ENCODE data around the gene DAPK1. TPM values are rescaled to one million over a fixed set of nuclear protein-coding genes. Genes with fewer than 3 reads are reported as not detected.

The DAPK1 gene
- total RNA-seq, 2 experiments from 2014 or later: 0.29 to 0.47 TPM

- H3K9me3 Mint-ChIP-seq (ENCODE audit: insufficient read depth): no peaks in the 10 kb centered on the region
- peak; percentile 77 for ATAC-seq
- ChIA-PET POLR2A (no interaction called here), CTCF (no interaction called here)
- H3K27me3 Mint-ChIP-seq (ENCODE audit: low read depth): no peaks in the 10 kb centered on the region
- no peak overlapping the region for H3K27ac Mint-ChIP-seq
- H3K4me3 Mint-ChIP-seq: peak overlapping the region; percentile 40
- H3K4me1 Mint-ChIP-seq (ENCODE audit: low read depth): peaks cover 24% of the 10 kb centered on the region
- H3K36me3 Mint-ChIP-seq (ENCODE audit: low read depth): no peaks in the 10 kb centered on the region
- DNase-seq: no peak
Measured at GRCh38 chr9:87708986-87709728, 211.5 kb downstream of the DAPK1 start.

- H3K27me3 Mint-ChIP-seq (ENCODE audit: low read depth): no peaks in the 10 kb centered on the region
- CTCF ChIA-PET: interaction anchor here (0.6 kb wide), 1 partner anchor 14 kb away, joined by 3 read pairs; no protein-coding TSS in a partner anchor
- DNase-seq: no peak
Measured at GRCh38 chr9:87710443-87710842, 212.8 kb downstream of the DAPK1 start.

GRCh38 chr9:87711857-87712800 is 214.5 kb downstream of the DAPK1 start:
- ChIA-PET POLR2A (no interaction called here), CTCF (no interaction called here)
- Mint-ChIP-seq H3K4me3 (no peak overlapping the region), H3K4me1 (ENCODE audit: low read depth) (peaks cover 24% of the 10 kb centered on the region), H3K27ac (no peak overlapping the region), H3K9me3 (ENCODE audit: insufficient read depth) (no peaks in the 10 kb centered on the region), H3K27me3 (ENCODE audit: low read depth) (no peaks in the 10 kb centered on the region), H3K36me3 (ENCODE audit: low read depth) (no peaks in the 10 kb centered on the region)
- ATAC-seq (no peak), DNase-seq (no peak)

More at GRCh38 chr9:87710443-87710842, 212.8 kb downstream of the DAPK1 start:
- Mint-ChIP-seq H3K9me3 (ENCODE audit: insufficient read depth) (no peaks in the 10 kb centered on the region), H3K36me3 (ENCODE audit: low read depth) (no peaks in the 10 kb centered on the region), H3K4me3 (no peak overlapping the region), H3K27ac (no peak overlapping the region), H3K4me1 (ENCODE audit: low read depth) (peaks cover 24% of the 10 kb centered on the region)
- ATAC-seq: no peak
- POLR2A ChIA-PET: no interaction called here

GRCh38 chr9:87712801-87713277 is 215.2 kb downstream of the DAPK1 start:
- Mint-ChIP-seq H3K36me3 (ENCODE audit: low read depth) (no peaks in the 10 kb centered on the region), H3K4me3 (no peak overlapping the region), H3K9me3 (ENCODE audit: insufficient read depth) (no peaks in the 10 kb centered on the region), H3K27ac (no peak overlapping the region), H3K4me1 (ENCODE audit: low read depth) (peaks cover 23% of the 10 kb centered on the region), H3K27me3 (ENCODE audit: low read depth) (peaks cover 3% of the 10 kb centered on the region)
- CTCF ChIA-PET: no interaction called here
- ATAC-seq (no peak), DNase-seq (no peak)
- POLR2A ChIA-PET: no interaction called here

GRCh38 chr9:87713278-87713987 is 215.8 kb downstream of the DAPK1 start:
- DNase-seq (no peak), ATAC-seq (no peak)
- POLR2A ChIA-PET: no interaction called here
- Mint-ChIP-seq H3K4me3 (no peak overlapping the region), H3K27me3 (ENCODE audit: low read depth) (peaks cover 8% of the 10 kb centered on the region), H3K36me3 (ENCODE audit: low read depth) (no peaks in the 10 kb centered on the region), H3K27ac (no peak overlapping the region), H3K4me1 (ENCODE audit: low read depth) (peaks cover 19% of the 10 kb centered on the region), H3K9me3 (ENCODE audit: insufficient read depth) (no peaks in the 10 kb centered on the region)
- CTCF ChIA-PET: no interaction called here

GRCh38 chr9:87713988-87714330 is 216.3 kb downstream of the DAPK1 start:
- Mint-ChIP-seq H3K4me1 (ENCODE audit: low read depth) (peaks cover 14% of the 10 kb centered on the region), H3K27me3 (ENCODE audit: low read depth) (peaks cover 9% of the 10 kb centered on the region), H3K4me3 (no peak overlapping the region), H3K27ac (no peak overlapping the region), H3K36me3 (ENCODE audit: low read depth) (no peaks in the 10 kb centered on the region), H3K9me3 (ENCODE audit: insufficient read depth) (no peaks in the 10 kb centered on the region)
- POLR2A ChIA-PET: no interaction called here
- ATAC-seq: no peak
- no peak for DNase-seq
- CTCF ChIA-PET: no interaction called here

- Mint-ChIP-seq H3K27ac (no peak overlapping the region), H3K27me3 (ENCODE audit: low read depth) (peaks cover 9% of the 10 kb centered on the region), H3K4me3 (no peak overlapping the region), H3K4me1 (ENCODE audit: low read depth) (peaks cover 6% of the 10 kb centered on the region), H3K36me3 (ENCODE audit: low read depth) (no peaks in the 10 kb centered on the region), H3K9me3 (ENCODE audit: insufficient read depth) (no peaks in the 10 kb centered on the region)
- ChIA-PET POLR2A (no interaction called here), CTCF (no interaction called here)
- ATAC-seq (no peak), DNase-seq (no peak)
Measured at GRCh38 chr9:87714819-87715218, 217.2 kb downstream of the DAPK1 start.

GRCh38 chr9:87716141-87716540 is 218.5 kb downstream of the DAPK1 start:
- peaks cover 6% of the 10 kb centered on the region for H3K4me1 Mint-ChIP-seq (ENCODE audit: low read depth)
- ChIA-PET CTCF (no interaction called here), POLR2A (no interaction called here)
- H3K27me3 Mint-ChIP-seq (ENCODE audit: low read depth): peaks cover 15% of the 10 kb centered on the region
- no peaks in the 10 kb centered on the region for H3K9me3 Mint-ChIP-seq (ENCODE audit: insufficient read depth)
- H3K36me3 Mint-ChIP-seq (ENCODE audit: low read depth): no peaks in the 10 kb centered on the region
- no peak for ATAC-seq
- no peak overlapping the region for H3K27ac Mint-ChIP-seq
- DNase-seq: no peak
- H3K4me3 Mint-ChIP-seq: no peak overlapping the region

GRCh38 chr9:87717456-87717855 is 219.8 kb downstream of the DAPK1 start:
- H3K27ac Mint-ChIP-seq: no peak overlapping the region

GRCh38 chr9:87718231-87718630 is 220.6 kb downstream of the DAPK1 start:
- Mint-ChIP-seq H3K36me3 (ENCODE audit: low read depth) (no peaks in the 10 kb centered on the region), H3K4me1 (ENCODE audit: low read depth) (peaks cover 2% of the 10 kb centered on the region), H3K9me3 (ENCODE audit: insufficient read depth) (no peaks in the 10 kb centered on the region), H3K27ac (no peak overlapping the region), H3K27me3 (ENCODE audit: low read depth) (peaks cover 17% of the 10 kb centered on the region), H3K4me3 (no peak overlapping the region)
- DNase-seq (no peak), ATAC-seq (no peak)
- CTCF ChIA-PET: no interaction called here
- POLR2A ChIA-PET: no interaction called here

More at GRCh38 chr9:87717456-87717855, 219.8 kb downstream of the DAPK1 start:
- Mint-ChIP-seq H3K4me3 (no peak overlapping the region), H3K4me1 (ENCODE audit: low read depth) (peaks cover 6% of the 10 kb centered on the region), H3K36me3 (ENCODE audit: low read depth) (no peaks in the 10 kb centered on the region), H3K9me3 (ENCODE audit: insufficient read depth) (no peaks in the 10 kb centered on the region), H3K27me3 (ENCODE audit: low read depth) (peaks cover 17% of the 10 kb centered on the region)
- ChIA-PET CTCF (no interaction called here), POLR2A (no interaction called here)
- ATAC-seq (no peak), DNase-seq (no peak)

- no peaks in the 10 kb centered on the region for H3K4me1 Mint-ChIP-seq (ENCODE audit: low read depth)
- H3K27ac Mint-ChIP-seq: no peak overlapping the region
- H3K4me3 Mint-ChIP-seq: no peak overlapping the region
- ATAC-seq (no peak), DNase-seq (no peak)
- H3K9me3 Mint-ChIP-seq (ENCODE audit: insufficient read depth): no peaks in the 10 kb centered on the region
- peaks cover 17% of the 10 kb centered on the region for H3K27me3 Mint-ChIP-seq (ENCODE audit: low read depth)
- ChIA-PET POLR2A (no interaction called here), CTCF (no interaction called here)
- H3K36me3 Mint-ChIP-seq (ENCODE audit: low read depth): no peaks in the 10 kb centered on the region
Measured at GRCh38 chr9:87718852-87719612, 221.4 kb downstream of the DAPK1 start.
